Pancreas (tissue), 10 donors: ENCODE results near the gene MAP2K1. TPM values are rescaled to one million over a fixed set of nuclear protein-coding genes. Genes with fewer than 3 reads are reported as not detected.
A peak's percentile ranks its signal among the peaks of the same experiment; 100 is the strongest.

Source experiments
- ATAC-seq, 4 donors: fragments of 200-7000 bp; cut with Tn5 transposase; one replicate each; pipeline versions ENCODE4 v1.8.0 to v1.9.1; 2020; ENCODE audit warnings: mild to moderate bottlenecking in 4 of 4, moderate library complexity in 4 of 4
- DNase-seq, 6 donors: peaks; one replicate each; pipeline ENCODE4 v3.0.0-alpha.2; 2020
- FAIRE-seq: peaks from 2 replicates; lab custom pipeline; 2012; peaks lifted over from hg19 to GRCh38; lab: Jason Lieb, UNC
- H3K27ac ChIP-seq, 4 donors: fragments of 200-600 bp; sonication (generic); 1 replicate in 3 of 4; 2 replicates in 1 of 4; pipeline versions ENCODE4 v1.5.0 to v1.8.0; 2020
- H3K27me3 ChIP-seq, 4 donors: fragments of 200-600 bp; one replicate each; pipeline ENCODE4 v1.8.0; 2021
- H3K36me3 ChIP-seq, 3 donors: fragments of 200-600 bp; sonication (generic) in 1 of 3; one replicate each; pipeline versions ENCODE4 v1.5.0 to v1.8.0; 2020 to 2021
- H3K4me1 ChIP-seq, 3 donors: fragments of 200-600 bp; one replicate each; pipeline ENCODE4 v1.8.0; 2021
- H3K4me3 ChIP-seq, 4 donors: fragments of 200-600 bp; sonication (generic) in 2 of 4; one replicate each; pipeline versions ENCODE4 v1.5.0 to v1.8.0; 2020 to 2021
- H3K9me3 ChIP-seq, 4 donors: fragments of 200-600 bp; one replicate each; pipeline ENCODE4 v1.8.0; 2021
- WGBS, 2 donors: extraction: QIAGEN DNeasy Blood & Tissue Kit; methylation state at CpG; one replicate each; pipeline ENCODE4 v1.1.7; 2013; 5-methylcytosine and 5-hydroxymethylcytosine counted together
- intact Hi-C, 3 donors: fragments of 100-400 bp; cut with DNase I; formaldehyde crosslinking; loops; one replicate each; pipeline versions ENCODE4 v1.11.1 to v1.14.2; 2022
- polyA plus RNA-seq, 2 donors: library from polyadenylated mRNA; stranded (reverse); fragments of 200-250 nt; gene quantifications; one replicate each; pipeline ENCODE4 v1.2.3, GENCODE V29; 2013
- total RNA-seq, 6 donors: library from RNA; stranded (reverse); fragmentation: NEBNext Ultra II Directional in 4 of 6; extraction: Animal tissue kit (Norgen Biotek cat#: 25700) in 4 of 6; gene quantifications; one replicate each; pipeline versions ENCODE4 v1.2.1 to v1.2.4, GENCODE V29; 2021 to 2023
- TF ChIP-seq, protein P1 (sequence below), 4 donors: fragments of 200-600 bp; sonication (generic) in 3 of 4; IDR thresholded peaks; one replicate each; pipeline versions ENCODE4 v1.5.0 to v1.8.0; 2021; ENCODE audit warnings: antibody characterized with exemption in 4 of 4
- donor health status: healthy with polysubstance abuse.
- donor health status: DM: no; HTN: no; CAD: no; lungs with moderate emphysema.
- donor health status: DM: no; HTN: no; CAD: no.
- donor health status: control.
- donor health status: control.
- donor health status: Bipolar disorder and iron deficiency.
- donor health status: DM: yes; HTN: yes; CAD: no.
- donor health status: DM: no; HTN: no; CAD: no.
- donor health status: DM: no; HTN: no; CAD: no.
- donor health status: DM: yes; HTN: yes; CAD: no.

MAP2K1 gene
- total and polyA plus RNA-seq, 8 donors, result 7.6 to 23.3 (median 16.4) TPM

DNA sequence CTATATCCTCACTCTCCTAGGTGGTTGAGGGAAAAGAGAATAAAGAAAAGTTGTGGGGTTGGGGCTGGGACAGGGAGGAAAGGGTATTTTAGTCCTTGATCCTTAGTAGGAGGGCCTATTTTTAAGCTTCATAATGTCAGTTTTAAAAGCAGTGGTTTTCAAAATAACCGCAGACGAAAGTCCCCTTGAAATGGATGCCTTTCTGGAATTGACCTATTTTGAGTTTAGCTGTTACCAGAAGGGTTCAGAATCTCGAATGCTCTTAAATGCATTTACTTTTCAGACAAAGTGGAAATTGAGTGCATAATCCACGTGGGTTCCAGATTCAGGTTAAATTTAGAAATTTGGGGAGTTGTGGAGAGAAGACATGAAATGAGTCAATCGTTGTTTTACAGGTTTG, 16.6 kb downstream of the MAP2K1 start:
- intact Hi-C loops, result no loop called here
- no peak overlapping the region for H3K4me3 ChIP-seq
- ATAC-seq (no peak), DNase-seq (no peak), FAIRE-seq (no peak)
- peaks cover 0 to 12% (median 4%) of the 10 kb centered on the region in 3 donors for H3K4me1 ChIP-seq
- no peaks in the 10 kb centered on the region for H3K27me3 ChIP-seq
- TF ChIP-seq, protein P1, sequence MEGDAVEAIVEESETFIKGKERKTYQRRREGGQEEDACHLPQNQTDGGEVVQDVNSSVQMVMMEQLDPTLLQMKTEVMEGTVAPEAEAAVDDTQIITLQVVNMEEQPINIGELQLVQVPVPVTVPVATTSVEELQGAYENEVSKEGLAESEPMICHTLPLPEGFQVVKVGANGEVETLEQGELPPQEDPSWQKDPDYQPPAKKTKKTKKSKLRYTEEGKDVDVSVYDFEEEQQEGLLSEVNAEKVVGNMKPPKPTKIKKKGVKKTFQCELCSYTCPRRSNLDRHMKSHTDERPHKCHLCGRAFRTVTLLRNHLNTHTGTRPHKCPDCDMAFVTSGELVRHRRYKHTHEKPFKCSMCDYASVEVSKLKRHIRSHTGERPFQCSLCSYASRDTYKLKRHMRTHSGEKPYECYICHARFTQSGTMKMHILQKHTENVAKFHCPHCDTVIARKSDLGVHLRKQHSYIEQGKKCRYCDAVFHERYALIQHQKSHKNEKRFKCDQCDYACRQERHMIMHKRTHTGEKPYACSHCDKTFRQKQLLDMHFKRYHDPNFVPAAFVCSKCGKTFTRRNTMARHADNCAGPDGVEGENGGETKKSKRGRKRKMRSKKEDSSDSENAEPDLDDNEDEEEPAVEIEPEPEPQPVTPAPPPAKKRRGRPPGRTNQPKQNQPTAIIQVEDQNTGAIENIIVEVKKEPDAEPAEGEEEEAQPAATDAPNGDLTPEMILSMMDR (IDR thresholded peaks at IDR 0.05), result no peak
- no peaks in the 10 kb centered on the region for H3K9me3 ChIP-seq
- 75% methylated on average over 5 of the region's 5 CpGs for WGBS, 2 donors
- no peaks in the 10 kb centered on the region for H3K36me3 ChIP-seq
- no peak overlapping the region for H3K27ac ChIP-seq

DNA sequence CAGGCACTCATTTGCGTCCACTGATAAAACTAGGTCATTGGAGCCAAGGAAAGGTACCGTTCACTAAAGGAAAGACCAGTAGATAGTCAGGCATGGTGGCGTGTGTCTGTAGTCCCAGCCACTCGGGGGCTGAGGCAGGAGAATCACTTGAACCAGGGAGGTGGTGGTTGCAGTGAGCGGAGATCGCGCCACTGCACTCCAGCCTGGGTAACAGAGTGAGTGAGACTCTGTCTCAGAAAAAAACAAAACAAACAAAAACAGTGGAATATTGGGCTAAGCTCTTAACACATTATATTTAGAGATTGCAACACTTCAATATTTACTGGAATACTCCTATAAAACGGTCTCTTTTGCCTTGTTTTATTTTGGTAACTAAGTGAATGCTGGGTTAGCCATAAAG, 17.4 kb downstream of the MAP2K1 start:
- Histone ChIP-seq H3K4me1 (peaks cover 0 to 15% (median 4%) of the 10 kb centered on the region in 3 donors), H3K36me3 (no peaks in the 10 kb centered on the region), H3K4me3 (no peak overlapping the region), H3K27me3 (no peaks in the 10 kb centered on the region), H3K9me3 (no peaks in the 10 kb centered on the region), H3K27ac (peak overlapping the region in 2 of 4 donors; percentile 4 to 34)
- TF ChIP-seq, protein P1 (IDR thresholded peaks at IDR 0.05), result no peak
- ATAC-seq (peak in 2 of 4 donors; percentile 15), FAIRE-seq (no peak), DNase-seq (no peak)
- intact Hi-C loops, result no loop called here
- 60% methylated on average over 8 of the region's 8 CpGs for WGBS, 2 donors

DNA sequence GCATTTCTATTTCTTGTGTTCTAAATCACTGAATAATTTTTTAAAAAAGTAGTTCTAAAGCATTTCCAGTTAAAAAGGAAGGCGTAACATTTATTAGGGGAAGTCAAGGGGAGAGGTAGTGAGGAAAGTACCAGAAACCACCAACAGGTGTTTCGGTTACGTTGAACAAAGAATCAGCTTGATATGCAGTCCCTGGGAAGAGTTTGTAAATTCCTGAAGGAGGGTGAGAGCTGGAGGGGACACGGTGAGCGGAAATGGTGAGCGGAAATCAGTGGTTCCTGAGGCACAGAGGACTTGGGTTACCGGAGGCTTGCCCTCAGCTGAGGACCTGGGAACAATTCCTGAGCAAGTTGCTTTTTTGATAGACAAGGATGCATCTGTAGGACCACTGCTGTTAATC, 17.8 kb downstream of the MAP2K1 start:
- ATAC-seq, result peak in 1 of 4 donors; percentile 62
- H3K27ac ChIP-seq, result no peak overlapping the region
- FAIRE-seq, result no peak
- H3K9me3 ChIP-seq, result no peaks in the 10 kb centered on the region
- H3K27me3 ChIP-seq, result no peaks in the 10 kb centered on the region
- TF ChIP-seq, protein P1 (IDR thresholded peaks at IDR 0.05), result no peak
- no peak for DNase-seq
- peaks cover 0 to 19% (median 4%) of the 10 kb centered on the region in 3 donors for H3K4me1 ChIP-seq
- 77 to 82% methylated on average over 7 of the region's 7 CpGs for WGBS, 2 donors
- no peaks in the 10 kb centered on the region for H3K36me3 ChIP-seq
- H3K4me3 ChIP-seq, result no peak overlapping the region
- intact Hi-C loops, result no loop called here

DNA sequence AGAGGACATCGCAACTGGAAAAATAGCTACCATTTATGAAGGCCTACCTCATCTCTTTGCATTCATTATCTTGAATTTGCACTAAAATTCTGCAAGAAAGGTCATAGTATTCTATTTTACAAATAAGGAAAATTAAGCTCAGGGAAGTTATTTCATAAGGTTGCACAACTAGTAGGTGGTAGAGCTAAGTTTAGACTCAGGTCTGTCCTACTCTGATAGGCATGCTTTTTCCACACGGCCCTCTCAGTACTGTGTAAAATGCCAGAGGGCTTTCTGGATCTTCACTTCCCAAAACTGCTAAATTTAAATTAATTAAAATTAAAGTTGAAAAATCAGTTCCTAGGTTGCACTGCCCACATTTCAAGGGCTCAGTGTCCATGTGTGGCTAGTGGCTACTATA, 18.3 kb downstream of the MAP2K1 start:
- no peaks in the 10 kb centered on the region for H3K36me3 ChIP-seq
- intact Hi-C loops, result no loop called here
- no peak overlapping the region for H3K27ac ChIP-seq
- ATAC-seq, result no peak
- DNase-seq, result no peak
- TF ChIP-seq, protein P1 (IDR thresholded peaks at IDR 0.05), result no peak
- no peaks in the 10 kb centered on the region for H3K9me3 ChIP-seq
- FAIRE-seq, result no peak
- no peaks in the 10 kb centered on the region for H3K27me3 ChIP-seq
- 87 to 92% methylated on average over 2 of the region's 2 CpGs for WGBS, 2 donors
- H3K4me3 ChIP-seq, result no peak overlapping the region
- peaks cover 0 to 19% (median 4%) of the 10 kb centered on the region in 3 donors for H3K4me1 ChIP-seq

DNA sequence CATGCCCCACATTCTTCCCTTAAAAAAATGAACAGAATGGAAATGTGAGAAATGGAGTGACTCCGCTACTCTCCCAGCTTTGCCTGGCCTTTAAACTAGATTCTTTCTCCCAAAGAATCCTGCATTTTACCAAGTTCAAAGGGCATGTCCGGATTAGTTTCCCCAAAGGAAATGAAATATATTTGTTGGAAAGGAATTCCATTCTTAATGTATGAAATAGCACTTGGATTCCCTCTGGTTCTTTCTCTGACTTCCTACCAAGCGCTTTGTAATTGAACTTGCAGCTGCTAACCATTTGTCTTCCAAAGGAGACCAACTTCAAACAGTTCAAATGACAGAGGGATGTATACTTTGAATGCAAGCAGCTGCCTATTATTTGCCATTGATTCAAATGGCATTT, 18.9 kb downstream of the MAP2K1 start:
- Histone ChIP-seq H3K4me3 (no peak overlapping the region), H3K27me3 (no peaks in the 10 kb centered on the region), H3K36me3 (no peaks in the 10 kb centered on the region), H3K4me1 (peaks cover 0 to 19% (median 4%) of the 10 kb centered on the region in 3 donors), H3K27ac (no peak overlapping the region), H3K9me3 (no peaks in the 10 kb centered on the region)
- TF ChIP-seq, protein P1 (IDR thresholded peaks at IDR 0.05), result no peak
- 84 to 88% methylated on average over 3 of the region's 3 CpGs for WGBS, 2 donors
- FAIRE-seq (no peak), ATAC-seq (no peak), DNase-seq (no peak)
- intact Hi-C loops, result no loop called here
